Activated naive CD4-positive, alpha-beta T cell treated with anti-CD3 and anti-CD28 coated beads, Interleukin-2, amount 10 ng/mL, durations not matched to agents 7 days and 5 days (primary cell): ENCODE measurements around the gene PSORS1C1.
A peak's percentile ranks its signal among the peaks of the same experiment; 100 is the strongest.
"Not testable (repeated sequence)": the region's sequence is repeated elsewhere in the genome, so short reads cannot be mapped to it uniquely, and the experiment has no call there.

Experiments
- CTCF ChIA-PET: fragments of 350-600 bp; sonication (Branson Sonifier 250); formaldehyde crosslinking; loops from one replicate; lab custom pipeline; 2021; ENCODE audit warnings: antibody characterized with exemption; lab: Charles Lee
- DNase-seq: peaks from one replicate; pipeline ENCODE4 v3.0.0-alpha.2; 2020
- H3K27ac Mint-ChIP-seq: one replicate; pipeline ENCODE4 v1.8.0; 2021; ENCODE audit warnings: mild to moderate bottlenecking, moderate library complexity, mixed read lengths
- H3K27me3 Mint-ChIP-seq: one replicate; pipeline ENCODE4 v1.8.0; 2021; ENCODE audit warnings: mild to moderate bottlenecking, mixed read lengths
- H3K36me3 Mint-ChIP-seq: one replicate; pipeline ENCODE4 v1.8.0; 2021; ENCODE audit warnings: mixed read lengths
- H3K4me1 Mint-ChIP-seq: one replicate; pipeline ENCODE4 v1.8.0; 2021; ENCODE audit warnings: mixed read lengths
- H3K4me3 Mint-ChIP-seq: one replicate; pipeline ENCODE4 v1.8.0; 2021; ENCODE audit warnings: mild to moderate bottlenecking, moderate library complexity, mixed read lengths
- H3K9me3 Mint-ChIP-seq: one replicate; pipeline ENCODE4 v1.8.0; 2021; ENCODE audit warnings: mixed read lengths

The PSORS1C1 gene

GRCh38 chr6:31114541-31114878 lies at the start of gene PSORS1C1:
Gene PSORS1C1 (plus strand): TSS chr6:31114800. CDS start chr6:31129633, 14,833 bp downstream.
- no peak for DNase-seq

GRCh38 chr6:31065556-31065955 lies 49.0 kb upstream of the PSORS1C1 start:
- H3K27ac Mint-ChIP-seq = no peak overlapping the region
- no peaks in the 10 kb centered on the region for H3K36me3 Mint-ChIP-seq
- H3K27me3 Mint-ChIP-seq = peaks cover 22% of the 10 kb centered on the region
- H3K9me3 Mint-ChIP-seq = no peaks in the 10 kb centered on the region
- no peak overlapping the region for H3K4me3 Mint-ChIP-seq
- CTCF ChIA-PET = no interaction called here
- H3K4me1 Mint-ChIP-seq = no peaks in the 10 kb centered on the region
- no peak for DNase-seq

More at GRCh38 chr6:31114541-31114878, at the start of gene PSORS1C1:
- no peak within 1 kb of the TSS for H3K27ac Mint-ChIP-seq
- no peaks in the 10 kb centered on the region for H3K9me3 Mint-ChIP-seq
- H3K4me1 Mint-ChIP-seq = no peaks in the 10 kb centered on the region
- peaks cover 77% of the 10 kb centered on the region for H3K27me3 Mint-ChIP-seq
- no peaks in the 10 kb centered on the region for H3K36me3 Mint-ChIP-seq
- CTCF ChIA-PET = interaction anchor here (1.3 kb wide), 1 partner anchor 14 kb away, joined by 4 read pairs; no protein-coding TSS in a partner anchor
- H3K4me3 Mint-ChIP-seq = no peak within 1 kb of the TSS

GRCh38 chr6:31067028-31067427 lies 47.6 kb upstream of the PSORS1C1 start:
- H3K36me3 Mint-ChIP-seq, H3K9me3 Mint-ChIP-seq, H3K4me3 Mint-ChIP-seq, H3K4me1 Mint-ChIP-seq, DNase-seq, CTCF ChIA-PET, H3K27ac Mint-ChIP-seq: not testable (repeated sequence)
- peaks cover 18% of the 10 kb centered on the region for H3K27me3 Mint-ChIP-seq

GRCh38 chr6:31067891-31068668 lies 46.5 kb upstream of the PSORS1C1 start:
- peaks cover 10% of the 10 kb centered on the region for H3K27me3 Mint-ChIP-seq
- H3K9me3 Mint-ChIP-seq, DNase-seq, H3K36me3 Mint-ChIP-seq, H3K27ac Mint-ChIP-seq, H3K4me3 Mint-ChIP-seq, H3K4me1 Mint-ChIP-seq: not testable (repeated sequence)
- CTCF ChIA-PET = interaction anchor here (1.0 to 3.6 kb wide), 6 partner anchors 8 to 239 kb away, joined by 3 to 46 read pairs (median 11); partner anchors contain the start of gene VARS2

GRCh38 chr6:31068669-31069340 lies 45.8 kb upstream of the PSORS1C1 start:
- CTCF ChIA-PET = interaction anchor here (0.7 to 3.6 kb wide), 13 partner anchors 9 to 240 kb away, joined by 3 to 46 read pairs (median 4); partner anchors contain the start of gene VARS2
- Mint-ChIP-seq H3K27me3 (peaks cover 7% of the 10 kb centered on the region), H3K36me3 (no peaks in the 10 kb centered on the region), H3K9me3 (no peaks in the 10 kb centered on the region), H3K4me1 (no peaks in the 10 kb centered on the region), H3K4me3 (no peak overlapping the region), H3K27ac (no peak overlapping the region)
- DNase-seq = peak; percentile 78

- CTCF ChIA-PET = interaction anchor here (0.6 to 3.6 kb wide), 14 partner anchors 8 to 340 kb away, joined by 3 to 46 read pairs (median 5); partner anchors contain the start of gene VARS2
- Mint-ChIP-seq H3K36me3 (no peaks in the 10 kb centered on the region), H3K4me3 (no peak overlapping the region)
Observed at GRCh38 chr6:31070711-31071197, 43.8 kb upstream of the PSORS1C1 start.

GRCh38 chr6:31074401-31074800 lies 40.2 kb upstream of the PSORS1C1 start:
- no peak overlapping the region for H3K27ac Mint-ChIP-seq

More at GRCh38 chr6:31070711-31071197, 43.8 kb upstream of the PSORS1C1 start:
- H3K4me1 Mint-ChIP-seq = no peaks in the 10 kb centered on the region
- H3K27me3 Mint-ChIP-seq = peaks cover 7% of the 10 kb centered on the region
- no peaks in the 10 kb centered on the region for H3K9me3 Mint-ChIP-seq
- H3K27ac Mint-ChIP-seq = no peak overlapping the region
- no peak for DNase-seq

GRCh38 chr6:31075528-31075927 lies 39.1 kb upstream of the PSORS1C1 start:
- peaks cover 8% of the 10 kb centered on the region for H3K4me1 Mint-ChIP-seq
- H3K27me3 Mint-ChIP-seq = peaks cover 29% of the 10 kb centered on the region
- H3K9me3 Mint-ChIP-seq = no peaks in the 10 kb centered on the region
- CTCF ChIA-PET = no interaction called here
- H3K4me3 Mint-ChIP-seq = no peak overlapping the region
- no peak for DNase-seq
- no peaks in the 10 kb centered on the region for H3K36me3 Mint-ChIP-seq
- H3K27ac Mint-ChIP-seq = no peak overlapping the region

More at GRCh38 chr6:31074401-31074800, 40.2 kb upstream of the PSORS1C1 start:
- peaks cover 19% of the 10 kb centered on the region for H3K27me3 Mint-ChIP-seq
- H3K36me3 Mint-ChIP-seq = no peaks in the 10 kb centered on the region
- H3K4me1 Mint-ChIP-seq = peaks cover 3% of the 10 kb centered on the region
- DNase-seq = no peak
- H3K4me3 Mint-ChIP-seq = no peak overlapping the region
- CTCF ChIA-PET = interaction anchor here (1.0 to 1.6 kb wide), 2 partner anchors 10 to 145 kb away, joined by 3 read pairs; no protein-coding TSS in a partner anchor
- H3K9me3 Mint-ChIP-seq = no peaks in the 10 kb centered on the region

- no peak for DNase-seq
- Mint-ChIP-seq H3K27ac (no peak overlapping the region), H3K36me3 (no peaks in the 10 kb centered on the region), H3K4me1 (peaks cover 8% of the 10 kb centered on the region), H3K27me3 (peaks cover 35% of the 10 kb centered on the region), H3K9me3 (no peaks in the 10 kb centered on the region), H3K4me3 (no peak overlapping the region)
- CTCF ChIA-PET = interaction anchor here (1.7 to 11.7 kb wide), 2 partner anchors 10 to 160 kb away, joined by 6 to 202 read pairs; partner anchors contain the start of gene VARS2
Observed at GRCh38 chr6:31076611-31077010, 38.0 kb upstream of the PSORS1C1 start.

GRCh38 chr6:31079656-31080261 lies 34.8 kb upstream of the PSORS1C1 start:
- CTCF ChIA-PET = interaction anchor here (0.7 to 11.7 kb wide), 37 partner anchors 8 to 595 kb away, joined by 3 to 202 read pairs (median 4); partner anchors contain the start of genes GTF2H4, MUCL3 and VARS2
- peak; percentile 82 for DNase-seq
- Mint-ChIP-seq H3K27ac (no peak overlapping the region), H3K4me3 (no peak overlapping the region), H3K27me3 (peaks cover 52% of the 10 kb centered on the region), H3K4me1 (peaks cover 8% of the 10 kb centered on the region), H3K9me3 (no peaks in the 10 kb centered on the region), H3K36me3 (no peaks in the 10 kb centered on the region)

GRCh38 chr6:31081872-31082271 lies 32.7 kb upstream of the PSORS1C1 start:
- H3K36me3 Mint-ChIP-seq = no peaks in the 10 kb centered on the region
- no peaks in the 10 kb centered on the region for H3K9me3 Mint-ChIP-seq
- H3K4me3 Mint-ChIP-seq = no peak overlapping the region
- CTCF ChIA-PET = interaction anchor here (1.2 to 11.7 kb wide), 2 partner anchors 12 to 166 kb away, joined by 3 to 202 read pairs; partner anchors contain the start of gene VARS2
- peaks cover 10% of the 10 kb centered on the region for H3K4me1 Mint-ChIP-seq
- DNase-seq = no peak
- peaks cover 66% of the 10 kb centered on the region for H3K27me3 Mint-ChIP-seq
- H3K27ac Mint-ChIP-seq = no peak overlapping the region

- Mint-ChIP-seq H3K27ac (no peak overlapping the region), H3K4me3 (no peak overlapping the region), H3K36me3 (no peaks in the 10 kb centered on the region), H3K27me3 (peaks cover 61% of the 10 kb centered on the region), H3K9me3 (no peaks in the 10 kb centered on the region), H3K4me1 (peaks cover 15% of the 10 kb centered on the region)
- DNase-seq = peak; percentile 63
- CTCF ChIA-PET = interaction anchor here (0.7 to 11.7 kb wide), 5 partner anchors 10 to 603 kb away, joined by 3 to 202 read pairs (median 3); partner anchors contain the start of gene VARS2
Observed at GRCh38 chr6:31083742-31084354, 30.8 kb upstream of the PSORS1C1 start.

GRCh38 chr6:31086788-31087440 lies 27.7 kb upstream of the PSORS1C1 start:
- Mint-ChIP-seq H3K27me3 (peaks cover 46% of the 10 kb centered on the region), H3K27ac (no peak overlapping the region), H3K4me1 (peaks cover 7% of the 10 kb centered on the region), H3K9me3 (no peaks in the 10 kb centered on the region), H3K36me3 (no peaks in the 10 kb centered on the region), H3K4me3 (no peak overlapping the region)
- CTCF ChIA-PET = interaction anchor here (0.6 to 11.7 kb wide), 27 partner anchors 8 to 605 kb away, joined by 3 to 202 read pairs (median 4); partner anchors contain the start of genes SFTA2, TCF19 and VARS2
- DNase-seq = no peak
